OCI-LY1 (cell line): ENCODE results near the gene PRKCH.

Source experiments
- H2AFZ ChIP-seq: fragments of 200-600 bp; sonication (generic), shearing (Covaris generic); 2 replicates; pipeline ENCODE4 v1.6.0; 2014; ENCODE audit warnings: antibody characterized with exemption, mild to moderate bottlenecking, low read length
- H3F3A ChIP-seq: fragments of 200-600 bp; sonication (generic), shearing (Covaris generic); 2 replicates; pipeline ENCODE4 v1.6.0; 2014; ENCODE audit warnings: mild to moderate bottlenecking, antibody characterized with exemption, low read length, moderate library complexity; ENCODE audit not compliant: insufficient read depth
- H3K27ac ChIP-seq: fragments of 200-600 bp; sonication (generic); 2 replicates; pipeline ENCODE4 v1.5.1; 2014; ENCODE audit warnings: low read length, mixed run types, mild to moderate bottlenecking, low read depth; ENCODE audit not compliant: poor library complexity, severe bottlenecking
- H3K27me3 ChIP-seq: fragments of 200-600 bp; sonication (generic); 2 replicates; pipeline ENCODE4 v1.6.0; 2014; ENCODE audit warnings: antibody characterized with exemption, mild to moderate bottlenecking, low read length, moderate library complexity; ENCODE audit not compliant: insufficient read depth
- H3K36me3 ChIP-seq: fragments of 200-600 bp; sonication (generic); 2 replicates; pipeline ENCODE4 v1.6.1; 2014; ENCODE audit warnings: mild to moderate bottlenecking, antibody characterized with exemption, low read length, moderate library complexity, mixed read lengths; ENCODE audit not compliant: insufficient read depth
- H3K4me1 ChIP-seq: fragments of 200-600 bp; sonication (generic); 2 replicates; pipeline ENCODE4 v1.5.1; 2014; ENCODE audit warnings: mild to moderate bottlenecking, low read length, moderate library complexity; ENCODE audit not compliant: insufficient read depth, severe bottlenecking
- H3K4me2 ChIP-seq: fragments of 200-600 bp; sonication (generic), shearing (Covaris generic); 2 replicates; pipeline ENCODE4 v1.6.1; 2014; ENCODE audit warnings: low read length
- H3K4me3 ChIP-seq: fragments of 200-600 bp; sonication (generic); 2 replicates; pipeline ENCODE4 v1.5.1; 2014; ENCODE audit warnings: low read length, low read depth, mild to moderate bottlenecking, mixed read lengths; ENCODE audit not compliant: poor library complexity, severe bottlenecking
- H3K79me2 ChIP-seq: fragments of 200-600 bp; shearing (Covaris generic); 2 replicates; pipeline ENCODE4 v1.6.1; 2016; ENCODE audit warnings: mixed run types, low read length, mixed read lengths; ENCODE audit not compliant: insufficient read depth
- H3K9ac ChIP-seq: fragments of 200-600 bp; sonication (generic), shearing (Covaris generic); 2 replicates; pipeline ENCODE4 v1.6.1; 2014; ENCODE audit warnings: mild to moderate bottlenecking, low read length, mixed read lengths
- H3K9me2 ChIP-seq: fragments of 200-600 bp; sonication (generic), shearing (Covaris generic); 2 replicates; pipeline ENCODE4 v1.6.1; 2014; ENCODE audit warnings: low read depth, mild to moderate bottlenecking, low read length, mixed read lengths
- H3K9me3 ChIP-seq: fragments of 200-600 bp; shearing (Covaris generic); 2 replicates; pipeline ENCODE4 v1.6.1; 2014; ENCODE audit warnings: low read length, mixed read lengths
- H4K20me1 ChIP-seq: fragments of 200-600 bp; sonication (generic), shearing (Covaris generic); 2 replicates; pipeline ENCODE4 v1.6.0; 2016; ENCODE audit warnings: mild to moderate bottlenecking, low read length; ENCODE audit not compliant: insufficient read depth
- EZH2 ChIP-seq: fragments of 200-600 bp; sonication (generic), shearing (Covaris generic); IDR thresholded peaks from 2 replicates; pipeline ENCODE4 v1.8.0; 2017; ENCODE audit warnings: borderline replicate concordance, mixed run types, mild to moderate bottlenecking, antibody characterized with exemption, low read length, moderate library complexity, mixed read lengths
- TF ChIP-seq, protein P1 (sequence below): fragments of 200-600 bp; sonication (generic), shearing (Covaris generic); IDR thresholded peaks from 2 replicates; pipeline ENCODE4 v1.5.1; 2017; ENCODE audit warnings: mild to moderate bottlenecking, antibody characterized with exemption, low read length, moderate library complexity, mixed read lengths

The PRKCH gene

DNA sequence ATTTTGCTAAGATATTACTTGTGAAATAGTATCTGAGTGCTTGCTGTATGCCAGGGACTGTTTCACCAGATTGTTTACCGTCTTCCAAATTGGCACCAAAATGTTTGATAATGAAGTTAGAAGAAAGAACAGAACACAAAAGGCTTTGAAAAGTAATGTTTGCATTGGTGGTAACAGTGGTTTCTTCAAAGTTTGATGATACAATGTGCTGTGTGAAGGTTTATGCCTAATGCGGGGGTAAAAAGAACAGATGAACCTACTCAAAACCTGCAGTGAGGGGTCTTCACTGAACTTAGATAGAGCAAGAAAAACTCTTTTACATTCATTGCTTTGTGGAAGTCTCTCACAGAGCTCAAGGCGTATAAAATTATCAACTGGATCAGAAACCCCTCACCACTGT, 76.2 kb downstream of the PRKCH start:
- H3K4me2 ChIP-seq: no peak overlapping the region
- H3K4me1 ChIP-seq: no peaks in the 10 kb centered on the region
- H3K4me3 ChIP-seq: no peak overlapping the region
- H2AFZ ChIP-seq: no peak overlapping the region
- H3K36me3 ChIP-seq: no peaks in the 10 kb centered on the region
- no peaks in the 10 kb centered on the region for H3K79me2 ChIP-seq
- H3K9ac ChIP-seq: no peak overlapping the region
- H3F3A ChIP-seq: no peaks in the 10 kb centered on the region
- H3K27me3 ChIP-seq: no peaks in the 10 kb centered on the region
- no peak for TF ChIP-seq EZH2
- TF ChIP-seq, protein P1, sequence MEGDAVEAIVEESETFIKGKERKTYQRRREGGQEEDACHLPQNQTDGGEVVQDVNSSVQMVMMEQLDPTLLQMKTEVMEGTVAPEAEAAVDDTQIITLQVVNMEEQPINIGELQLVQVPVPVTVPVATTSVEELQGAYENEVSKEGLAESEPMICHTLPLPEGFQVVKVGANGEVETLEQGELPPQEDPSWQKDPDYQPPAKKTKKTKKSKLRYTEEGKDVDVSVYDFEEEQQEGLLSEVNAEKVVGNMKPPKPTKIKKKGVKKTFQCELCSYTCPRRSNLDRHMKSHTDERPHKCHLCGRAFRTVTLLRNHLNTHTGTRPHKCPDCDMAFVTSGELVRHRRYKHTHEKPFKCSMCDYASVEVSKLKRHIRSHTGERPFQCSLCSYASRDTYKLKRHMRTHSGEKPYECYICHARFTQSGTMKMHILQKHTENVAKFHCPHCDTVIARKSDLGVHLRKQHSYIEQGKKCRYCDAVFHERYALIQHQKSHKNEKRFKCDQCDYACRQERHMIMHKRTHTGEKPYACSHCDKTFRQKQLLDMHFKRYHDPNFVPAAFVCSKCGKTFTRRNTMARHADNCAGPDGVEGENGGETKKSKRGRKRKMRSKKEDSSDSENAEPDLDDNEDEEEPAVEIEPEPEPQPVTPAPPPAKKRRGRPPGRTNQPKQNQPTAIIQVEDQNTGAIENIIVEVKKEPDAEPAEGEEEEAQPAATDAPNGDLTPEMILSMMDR: no peak
- H3K9me3 ChIP-seq: no peaks in the 10 kb centered on the region
- no peaks in the 10 kb centered on the region for H4K20me1 ChIP-seq
- no peaks in the 10 kb centered on the region for H3K9me2 ChIP-seq
- no peak overlapping the region for H3K27ac ChIP-seq

DNA sequence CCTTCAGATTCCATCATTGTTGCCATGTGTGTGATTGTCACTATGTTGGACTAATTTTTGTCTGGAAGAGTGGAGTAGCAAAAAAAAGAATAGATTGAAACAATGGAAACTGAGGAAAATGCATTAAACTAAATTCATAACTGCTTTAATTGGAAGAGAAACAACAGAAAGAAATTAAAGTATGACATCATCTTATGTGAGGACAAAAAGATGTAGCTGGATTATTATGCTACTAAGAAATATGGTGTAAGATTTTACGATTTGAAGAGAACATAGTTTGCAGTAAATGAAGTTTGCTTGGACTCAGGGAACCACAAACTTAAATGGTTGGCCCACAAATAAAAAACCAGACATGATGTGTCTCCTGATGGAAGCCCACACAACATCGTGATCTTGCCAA, 76.8 kb downstream of the PRKCH start:
- H3K79me2 ChIP-seq: no peaks in the 10 kb centered on the region
- no peaks in the 10 kb centered on the region for H3K9me2 ChIP-seq
- TF ChIP-seq EZH2: no peak
- TF ChIP-seq, protein P1: no peak
- H2AFZ ChIP-seq: no peak overlapping the region
- no peaks in the 10 kb centered on the region for H3F3A ChIP-seq
- H3K4me3 ChIP-seq: no peak overlapping the region
- no peaks in the 10 kb centered on the region for H3K27me3 ChIP-seq
- H3K9me3 ChIP-seq: no peaks in the 10 kb centered on the region
- no peak overlapping the region for H3K4me2 ChIP-seq
- no peak overlapping the region for H3K9ac ChIP-seq
- H4K20me1 ChIP-seq: no peaks in the 10 kb centered on the region
- no peak overlapping the region for H3K27ac ChIP-seq
- H3K4me1 ChIP-seq: no peaks in the 10 kb centered on the region
- no peaks in the 10 kb centered on the region for H3K36me3 ChIP-seq

DNA sequence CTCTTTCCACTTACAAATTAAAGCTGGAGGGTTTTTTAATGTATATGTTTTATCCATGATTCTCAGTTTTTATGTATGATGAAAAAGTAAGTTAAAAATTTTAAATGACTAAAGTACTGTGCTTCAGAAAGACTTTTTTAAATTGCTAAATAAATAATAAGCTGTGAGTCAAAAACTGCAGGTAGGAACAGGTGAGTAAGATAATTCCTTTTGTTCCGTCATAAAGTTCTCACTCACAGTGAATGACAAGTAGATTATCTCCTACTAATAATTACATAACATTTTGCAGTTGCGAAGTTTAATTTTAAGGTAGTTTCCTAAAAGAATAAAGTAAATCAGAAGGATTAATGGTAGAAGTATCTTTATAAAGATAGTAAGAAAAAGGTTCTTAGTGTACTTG, 78.0 kb downstream of the PRKCH start:
- Histone ChIP-seq H3K79me2 (no peaks in the 10 kb centered on the region), H3F3A (no peaks in the 10 kb centered on the region), H3K4me2 (no peak overlapping the region), H3K4me1 (no peaks in the 10 kb centered on the region), H3K36me3 (no peaks in the 10 kb centered on the region), H2AFZ (no peak overlapping the region), H3K27ac (no peak overlapping the region), H4K20me1 (no peaks in the 10 kb centered on the region), H3K9ac (no peak overlapping the region), H3K4me3 (no peak overlapping the region), H3K9me2 (no peaks in the 10 kb centered on the region), H3K9me3 (no peaks in the 10 kb centered on the region), H3K27me3 (no peaks in the 10 kb centered on the region)
- TF ChIP-seq, protein P1: no peak
- no peak for TF ChIP-seq EZH2
